ENCODE results near the gene CTNNA2.

GRCh38 chr2:79513711-79514110 is 860 bp downstream of the CTNNA2 start:
- TF ChIP-seq EP300 (IDR thresholded peaks at IDR 0.05) (no peak), POLR2A (IDR thresholded peaks at IDR 0.05) (no peak)
